Ascending aorta (tissue), 2 donors: ENCODE results near the gene BAD. TPM values are rescaled to one million over a fixed set of nuclear protein-coding genes. Genes with fewer than 3 reads are reported as not detected.
A peak's percentile ranks its signal among the peaks of the same experiment; 100 is the strongest.
"Not testable (repeated sequence)": the region's sequence is repeated elsewhere in the genome, so short reads cannot be mapped to it uniquely, and the experiment has no call there.

Experiments used
- DNase-seq, 2 donors: peaks; one replicate each; pipeline ENCODE4 v3.0.0-alpha.2; 2019; ENCODE audit warnings: low spot score in 2 of 2
- H3K27ac ChIP-seq, 2 donors: fragments of 200-600 bp; sonication (generic); one replicate each; pipeline ENCODE4 v1.5.1; 2016 to 2017; ENCODE audit warnings: mild to moderate bottlenecking in 1 of 2
- H3K27me3 ChIP-seq: fragments of 200-600 bp; sonication (generic); one replicate; pipeline ENCODE4 v1.5.1; 2017
- H3K36me3 ChIP-seq, 2 donors: fragments of 200-600 bp; sonication (generic); one replicate each; pipeline ENCODE4 v1.5.1; 2016
- H3K4me1 ChIP-seq, 2 donors: fragments of 200-600 bp; sonication (generic); one replicate each; pipeline ENCODE4 v1.5.1; 2016 to 2017; ENCODE audit warnings: mild to moderate bottlenecking in 1 of 2
- H3K4me3 ChIP-seq, 2 donors: fragments of 200-600 bp; sonication (generic); one replicate each; pipeline ENCODE4 v1.5.1; 2016 to 2017; ENCODE audit warnings: mild to moderate bottlenecking in 1 of 2
- H3K9me3 ChIP-seq, 2 donors: fragments of 200-600 bp; sonication (generic); one replicate each; pipeline ENCODE4 v1.5.1; 2016
- intact Hi-C: fragments of 100-400 bp; cut with DNase I; formaldehyde crosslinking; loops from one replicate; pipeline ENCODE4 v1.15.1; 2023
- total RNA-seq: library from RNA; depleted of rRNA; stranded (reverse); fragments of >200 nt; gene quantifications from one replicate; pipeline ENCODE4 v1.1.0, GENCODE V29; 2016
- TF ChIP-seq, protein P1 (sequence below), 3 experiments: fragments of 200-600 bp in 2 of 3; fragments of 450-650 bp in 1 of 3; sonication (generic) in 2 of 3; IDR thresholded peaks; one replicate each; pipeline ENCODE4 v1.5.1; 2016 to 2019; ENCODE audit warnings: antibody characterized with exemption in 3 of 3, mild to moderate bottlenecking in 1 of 3, moderate library complexity in 1 of 3

Gene BAD
- total RNA-seq, 1 donor from 2014 or later = 175 TPM

DNA sequence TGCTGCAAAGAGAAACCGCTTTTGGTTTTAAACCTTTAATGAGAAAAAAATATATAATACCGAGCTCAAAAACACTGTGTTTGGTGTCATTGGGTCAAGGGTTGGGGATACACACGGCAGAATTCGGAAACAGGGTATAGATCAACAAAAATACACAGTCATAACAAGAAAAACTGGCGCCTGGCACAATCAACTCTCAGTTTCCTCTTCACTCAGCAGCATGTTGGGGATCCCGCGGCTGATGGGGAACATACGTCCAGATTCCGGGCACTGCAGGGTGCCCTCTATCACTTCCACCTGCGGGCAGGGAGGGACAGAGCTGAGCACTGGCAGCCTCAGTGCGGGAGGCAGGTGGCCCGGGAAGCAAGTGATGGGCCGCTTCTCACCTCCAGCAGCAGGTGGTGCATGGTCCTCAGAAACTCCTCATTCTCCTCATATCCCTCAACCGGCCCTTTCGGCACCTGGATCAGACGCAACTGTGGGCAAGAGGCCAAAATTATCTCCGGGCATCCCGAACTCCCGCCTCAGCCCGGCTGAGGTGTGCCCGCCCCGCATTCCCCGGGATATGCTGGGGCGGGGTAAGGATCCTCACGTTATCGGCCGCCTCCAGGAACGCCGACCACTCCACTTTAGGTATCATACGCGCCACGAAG lies 32.3 kb upstream of the BAD start:
- DNase-seq = no peak
- peaks cover 15 to 30% of the 10 kb centered on the region in 2 donors for H3K36me3 ChIP-seq

DNA sequence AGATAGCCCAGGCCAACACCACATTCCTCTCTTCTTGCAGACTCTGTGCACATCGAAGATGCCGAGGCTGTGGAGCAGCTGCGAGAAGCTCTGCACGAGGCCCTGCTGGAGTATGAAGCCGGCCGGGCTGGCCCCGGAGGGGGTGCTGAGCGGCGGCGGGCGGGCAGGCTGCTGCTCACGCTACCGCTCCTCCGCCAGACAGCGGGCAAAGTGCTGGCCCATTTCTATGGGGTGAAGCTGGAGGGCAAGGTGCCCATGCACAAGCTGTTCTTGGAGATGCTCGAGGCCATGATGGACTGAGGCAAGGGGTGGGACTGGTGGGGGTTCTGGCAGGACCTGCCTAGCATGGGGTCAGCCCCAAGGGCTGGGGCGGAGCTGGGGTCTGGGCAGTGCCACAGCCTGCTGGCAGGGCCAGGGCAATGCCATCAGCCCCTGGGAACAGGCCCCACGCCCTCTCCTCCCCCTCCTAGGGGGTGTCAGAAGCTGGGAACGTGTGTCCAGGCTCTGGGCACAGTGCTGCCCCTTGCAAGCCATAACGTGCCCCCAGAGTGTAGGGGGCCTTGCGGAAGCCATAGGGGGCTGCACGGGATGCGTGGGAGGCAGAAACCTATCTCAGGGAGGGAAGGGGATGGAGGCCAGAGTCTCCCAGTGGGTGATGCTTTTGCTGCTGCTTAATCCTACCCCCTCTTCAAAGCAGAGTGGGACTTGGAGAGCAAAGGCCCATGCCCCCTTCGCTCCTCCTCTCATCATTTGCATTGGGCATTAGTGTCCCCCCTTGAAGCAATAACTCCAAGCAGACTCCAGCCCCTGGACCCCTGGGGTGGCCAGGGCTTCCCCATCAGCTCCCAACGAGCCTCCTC lies 31.4 kb upstream of the BAD start:
- Histone ChIP-seq H3K27ac (peak overlapping the region; percentile 95 to 99), H3K36me3 (peaks cover 14 to 25% of the 10 kb centered on the region in 2 donors), H3K4me1 (peaks cover 7 to 10% of the 10 kb centered on the region in 2 donors), H3K4me3 (peak overlapping the region in 1 of 2 donors; percentile 75)
- DNase-seq, H3K9me3 ChIP-seq, intact Hi-C loops, H3K27me3 ChIP-seq: not testable (repeated sequence)

More for the DNA sequence above, 32.3 kb upstream of the BAD start:
- peaks cover 7 to 10% of the 10 kb centered on the region in 2 donors for H3K4me1 ChIP-seq
- peak overlapping the region; percentile 95 to 99 for H3K27ac ChIP-seq
- intact Hi-C loops = loop anchor here (1.0 kb wide), 2 partner anchors 11 to 46 kb away; partner anchors contain the start of gene ESRRA
- H3K9me3 ChIP-seq = no peaks in the 10 kb centered on the region
- TF ChIP-seq, protein P1, sequence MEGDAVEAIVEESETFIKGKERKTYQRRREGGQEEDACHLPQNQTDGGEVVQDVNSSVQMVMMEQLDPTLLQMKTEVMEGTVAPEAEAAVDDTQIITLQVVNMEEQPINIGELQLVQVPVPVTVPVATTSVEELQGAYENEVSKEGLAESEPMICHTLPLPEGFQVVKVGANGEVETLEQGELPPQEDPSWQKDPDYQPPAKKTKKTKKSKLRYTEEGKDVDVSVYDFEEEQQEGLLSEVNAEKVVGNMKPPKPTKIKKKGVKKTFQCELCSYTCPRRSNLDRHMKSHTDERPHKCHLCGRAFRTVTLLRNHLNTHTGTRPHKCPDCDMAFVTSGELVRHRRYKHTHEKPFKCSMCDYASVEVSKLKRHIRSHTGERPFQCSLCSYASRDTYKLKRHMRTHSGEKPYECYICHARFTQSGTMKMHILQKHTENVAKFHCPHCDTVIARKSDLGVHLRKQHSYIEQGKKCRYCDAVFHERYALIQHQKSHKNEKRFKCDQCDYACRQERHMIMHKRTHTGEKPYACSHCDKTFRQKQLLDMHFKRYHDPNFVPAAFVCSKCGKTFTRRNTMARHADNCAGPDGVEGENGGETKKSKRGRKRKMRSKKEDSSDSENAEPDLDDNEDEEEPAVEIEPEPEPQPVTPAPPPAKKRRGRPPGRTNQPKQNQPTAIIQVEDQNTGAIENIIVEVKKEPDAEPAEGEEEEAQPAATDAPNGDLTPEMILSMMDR (IDR thresholded peaks at IDR 0.05) = no peak
- H3K4me3 ChIP-seq = peak overlapping the region; percentile 75 to 93
- no peaks in the 10 kb centered on the region for H3K27me3 ChIP-seq

DNA sequence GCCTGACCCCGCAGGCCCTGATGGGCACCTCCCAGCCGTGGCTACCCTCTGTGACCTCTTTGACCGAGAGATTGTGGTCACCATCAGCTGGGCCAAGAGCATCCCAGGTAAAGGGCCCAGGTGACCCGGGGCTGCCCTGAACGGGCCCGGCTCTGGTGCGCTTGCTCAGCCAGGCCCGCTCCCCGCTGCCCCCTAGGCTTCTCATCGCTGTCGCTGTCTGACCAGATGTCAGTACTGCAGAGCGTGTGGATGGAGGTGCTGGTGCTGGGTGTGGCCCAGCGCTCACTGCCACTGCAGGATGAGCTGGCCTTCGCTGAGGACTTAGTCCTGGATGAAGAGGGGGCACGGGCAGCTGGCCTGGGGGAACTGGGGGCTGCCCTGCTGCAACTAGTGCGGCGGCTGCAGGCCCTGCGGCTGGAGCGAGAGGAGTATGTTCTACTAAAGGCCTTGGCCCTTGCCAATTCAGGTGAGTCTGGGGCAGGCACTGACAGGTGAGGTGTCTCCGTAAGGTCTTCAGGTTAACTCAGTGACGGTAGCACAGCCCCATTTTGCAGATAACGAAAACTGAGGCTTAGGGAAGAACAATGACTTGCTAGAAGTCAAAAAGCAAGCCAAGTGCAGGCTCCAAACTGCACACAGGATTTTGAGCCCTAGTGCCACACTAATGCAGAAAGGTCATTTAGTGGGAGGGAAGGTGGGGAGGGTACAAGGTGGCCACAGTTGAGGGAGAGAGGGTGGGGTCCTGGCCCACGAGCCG lies 30.5 kb upstream of the BAD start:
- Histone ChIP-seq H3K4me3 (no peak overlapping the region), H3K27me3 (no peaks in the 10 kb centered on the region), H3K9me3 (no peaks in the 10 kb centered on the region), H3K36me3 (peaks cover 10 to 18% of the 10 kb centered on the region in 2 donors), H3K4me1 (peaks cover 7 to 10% of the 10 kb centered on the region in 2 donors), H3K27ac (no peak overlapping the region)
- TF ChIP-seq, protein P1 (IDR thresholded peaks at IDR 0.05) = no peak
- intact Hi-C loops = no loop called here
- no peak for DNase-seq

DNA sequence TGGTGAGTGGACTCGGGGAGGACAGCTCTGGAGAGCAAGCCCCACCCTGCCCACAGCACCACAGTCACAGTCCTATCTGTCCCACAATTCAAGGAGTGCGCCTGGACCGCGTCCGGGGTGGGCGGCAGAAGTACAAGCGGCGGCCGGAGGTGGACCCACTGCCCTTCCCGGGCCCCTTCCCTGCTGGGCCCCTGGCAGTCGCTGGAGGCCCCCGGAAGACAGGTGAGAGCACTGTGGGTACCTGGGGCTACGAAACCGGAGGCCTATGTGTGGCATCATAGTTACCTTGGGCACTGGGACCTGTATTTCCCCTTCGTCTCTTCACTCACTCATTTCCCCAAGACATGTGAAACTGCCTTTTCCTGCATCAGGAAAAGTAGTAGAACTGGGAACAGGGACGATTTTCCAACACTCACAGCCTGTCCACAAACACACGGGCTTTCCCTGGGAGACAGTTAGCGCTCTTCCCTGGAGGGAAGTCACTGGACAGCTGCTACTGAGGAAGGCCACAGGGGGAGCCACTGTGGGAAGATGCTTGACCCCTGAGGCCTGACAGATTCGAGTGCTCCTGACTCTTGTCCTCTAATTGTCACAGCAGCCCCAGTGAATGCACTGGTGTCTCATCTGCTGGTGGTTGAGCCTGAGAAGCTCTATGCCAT lies 29.8 kb upstream of the BAD start:
- TF ChIP-seq, protein P1 (IDR thresholded peaks at IDR 0.05) = no peak
- peaks cover 10 to 18% of the 10 kb centered on the region in 2 donors for H3K36me3 ChIP-seq
- no peaks in the 10 kb centered on the region for H3K9me3 ChIP-seq
- no peak overlapping the region for H3K4me3 ChIP-seq
- H3K27ac ChIP-seq = peak overlapping the region; percentile 38 to 66
- no peaks in the 10 kb centered on the region for H3K27me3 ChIP-seq
- peaks cover 4 to 9% of the 10 kb centered on the region in 2 donors for H3K4me1 ChIP-seq
- DNase-seq = no peak
- intact Hi-C loops = no loop called here

DNA sequence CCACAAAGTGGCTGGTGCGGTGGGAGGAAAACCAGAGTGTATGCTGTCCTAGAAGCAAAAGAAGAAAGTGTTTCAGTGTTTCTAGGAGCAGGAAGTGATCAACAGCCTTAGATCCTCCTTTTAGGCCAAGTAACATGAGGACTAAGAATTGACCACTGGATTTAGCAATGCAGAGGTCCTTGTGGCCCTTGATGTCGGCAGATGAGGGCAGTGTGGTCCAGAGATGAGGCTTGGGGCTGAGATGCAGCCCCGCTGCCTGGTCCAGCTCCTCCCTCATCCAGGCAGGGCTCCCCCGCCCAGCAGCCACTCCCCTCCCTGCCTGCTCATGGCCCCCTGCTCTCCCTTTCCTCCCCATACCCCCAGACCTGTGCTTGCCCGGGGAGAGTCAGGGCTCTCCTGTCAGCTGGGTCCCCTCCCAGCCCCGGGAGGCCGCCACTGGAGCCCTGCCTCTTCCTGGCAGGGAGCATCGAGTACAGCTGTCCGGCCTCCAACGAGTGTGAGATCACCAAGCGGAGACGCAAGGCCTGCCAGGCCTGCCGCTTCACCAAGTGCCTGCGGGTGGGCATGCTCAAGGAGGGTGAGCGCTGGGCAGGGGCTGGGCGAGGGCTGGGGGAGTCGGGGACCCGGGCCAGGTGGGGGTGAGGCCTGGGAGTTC lies 29.2 kb upstream of the BAD start:
- peaks cover 10 to 18% of the 10 kb centered on the region in 2 donors for H3K36me3 ChIP-seq
- peak overlapping the region; percentile 48 to 66 for H3K27ac ChIP-seq
- H3K4me3 ChIP-seq = no peak overlapping the region
- DNase-seq = peak in 1 of 2 donors; percentile 85
- H3K4me1 ChIP-seq = peaks cover 0 to 5% of the 10 kb centered on the region in 2 donors
- no peaks in the 10 kb centered on the region for H3K9me3 ChIP-seq
- TF ChIP-seq, protein P1 (IDR thresholded peaks at IDR 0.05) = no peak
- H3K27me3 ChIP-seq = no peaks in the 10 kb centered on the region
- intact Hi-C loops = no loop called here
